ENCODE measurements around the gene SRMS.

GRCh38 chr20:63572788-63573646 lies 25.5 kb upstream of the SRMS start:
- no peak for TF ChIP-seq EZH2phosphoT487 (IDR thresholded peaks at IDR 0.05; ENCODE audit: low read depth)
- TF ChIP-seq, protein P1, sequence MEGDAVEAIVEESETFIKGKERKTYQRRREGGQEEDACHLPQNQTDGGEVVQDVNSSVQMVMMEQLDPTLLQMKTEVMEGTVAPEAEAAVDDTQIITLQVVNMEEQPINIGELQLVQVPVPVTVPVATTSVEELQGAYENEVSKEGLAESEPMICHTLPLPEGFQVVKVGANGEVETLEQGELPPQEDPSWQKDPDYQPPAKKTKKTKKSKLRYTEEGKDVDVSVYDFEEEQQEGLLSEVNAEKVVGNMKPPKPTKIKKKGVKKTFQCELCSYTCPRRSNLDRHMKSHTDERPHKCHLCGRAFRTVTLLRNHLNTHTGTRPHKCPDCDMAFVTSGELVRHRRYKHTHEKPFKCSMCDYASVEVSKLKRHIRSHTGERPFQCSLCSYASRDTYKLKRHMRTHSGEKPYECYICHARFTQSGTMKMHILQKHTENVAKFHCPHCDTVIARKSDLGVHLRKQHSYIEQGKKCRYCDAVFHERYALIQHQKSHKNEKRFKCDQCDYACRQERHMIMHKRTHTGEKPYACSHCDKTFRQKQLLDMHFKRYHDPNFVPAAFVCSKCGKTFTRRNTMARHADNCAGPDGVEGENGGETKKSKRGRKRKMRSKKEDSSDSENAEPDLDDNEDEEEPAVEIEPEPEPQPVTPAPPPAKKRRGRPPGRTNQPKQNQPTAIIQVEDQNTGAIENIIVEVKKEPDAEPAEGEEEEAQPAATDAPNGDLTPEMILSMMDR (IDR thresholded peaks at IDR 0.05; ENCODE audit: low read depth, low read length): peak; percentile 19

Data from OCI-LY3 (cell line).